HL-60 (cell line): ENCODE measurements around the gene HSD11B1.

Source experiments
- CTCF ChIP-seq: IDR thresholded peaks from one replicate; pipeline ENCODE4 v1.5.1; 2011; ENCODE audit warnings: low read length, control low read depth, inconsistent platforms; ENCODE audit not compliant: insufficient read depth
- POLR2AphosphoS5 ChIP-seq: IDR thresholded peaks from 2 replicates; pipeline ENCODE4 v1.6.1; 2012; ENCODE audit warnings: low read depth
- TF ChIP-seq, protein P1 (sequence below): IDR thresholded peaks from 2 replicates; pipeline ENCODE4 v1.6.1; 2012; ENCODE audit warnings: low read depth; ENCODE audit not compliant: insufficient replicate concordance

DNA sequence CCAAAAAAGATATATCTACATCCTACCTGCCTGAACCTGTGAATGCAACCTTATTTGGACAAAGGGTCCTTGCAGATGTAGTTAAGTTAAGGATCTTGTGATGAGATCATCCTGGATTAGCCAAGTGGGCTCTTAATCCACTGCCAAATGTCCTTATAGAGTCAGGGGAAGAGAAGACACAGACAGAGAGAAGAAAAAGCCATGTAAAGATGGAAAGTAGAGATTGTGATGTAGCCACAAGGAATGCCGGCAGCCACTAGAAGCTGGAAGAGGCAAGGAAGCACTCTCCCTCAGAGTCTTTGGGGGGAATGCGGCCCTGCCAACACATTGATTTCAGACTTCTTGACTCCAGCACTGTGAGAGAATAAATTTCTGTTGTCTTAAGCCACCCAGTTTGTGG lies 16.2 kb downstream of the HSD11B1 start:
- TF ChIP-seq POLR2AphosphoS5, result no peak
- no peak for TF ChIP-seq CTCF
- TF ChIP-seq, protein P1, sequence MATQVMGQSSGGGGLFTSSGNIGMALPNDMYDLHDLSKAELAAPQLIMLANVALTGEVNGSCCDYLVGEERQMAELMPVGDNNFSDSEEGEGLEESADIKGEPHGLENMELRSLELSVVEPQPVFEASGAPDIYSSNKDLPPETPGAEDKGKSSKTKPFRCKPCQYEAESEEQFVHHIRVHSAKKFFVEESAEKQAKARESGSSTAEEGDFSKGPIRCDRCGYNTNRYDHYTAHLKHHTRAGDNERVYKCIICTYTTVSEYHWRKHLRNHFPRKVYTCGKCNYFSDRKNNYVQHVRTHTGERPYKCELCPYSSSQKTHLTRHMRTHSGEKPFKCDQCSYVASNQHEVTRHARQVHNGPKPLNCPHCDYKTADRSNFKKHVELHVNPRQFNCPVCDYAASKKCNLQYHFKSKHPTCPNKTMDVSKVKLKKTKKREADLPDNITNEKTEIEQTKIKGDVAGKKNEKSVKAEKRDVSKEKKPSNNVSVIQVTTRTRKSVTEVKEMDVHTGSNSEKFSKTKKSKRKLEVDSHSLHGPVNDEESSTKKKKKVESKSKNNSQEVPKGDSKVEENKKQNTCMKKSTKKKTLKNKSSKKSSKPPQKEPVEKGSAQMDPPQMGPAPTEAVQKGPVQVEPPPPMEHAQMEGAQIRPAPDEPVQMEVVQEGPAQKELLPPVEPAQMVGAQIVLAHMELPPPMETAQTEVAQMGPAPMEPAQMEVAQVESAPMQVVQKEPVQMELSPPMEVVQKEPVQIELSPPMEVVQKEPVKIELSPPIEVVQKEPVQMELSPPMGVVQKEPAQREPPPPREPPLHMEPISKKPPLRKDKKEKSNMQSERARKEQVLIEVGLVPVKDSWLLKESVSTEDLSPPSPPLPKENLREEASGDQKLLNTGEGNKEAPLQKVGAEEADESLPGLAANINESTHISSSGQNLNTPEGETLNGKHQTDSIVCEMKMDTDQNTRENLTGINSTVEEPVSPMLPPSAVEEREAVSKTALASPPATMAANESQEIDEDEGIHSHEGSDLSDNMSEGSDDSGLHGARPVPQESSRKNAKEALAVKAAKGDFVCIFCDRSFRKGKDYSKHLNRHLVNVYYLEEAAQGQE, result no peak
